CD4-positive, alpha-beta T cell treated with Interleukin-2 at 100 ng/mL for 4 hours (primary cell): ENCODE results near the gene NELFE.
"Not testable (repeated sequence)": the region's sequence is repeated elsewhere in the genome, so short reads cannot be mapped to it uniquely, and the experiment has no call there.

Source experiments
- DNase-seq: peaks from one replicate; pipeline ENCODE4 v3.0.0-alpha.2; 2020; ENCODE audit warnings: low spot score

Gene NELFE

DNA sequence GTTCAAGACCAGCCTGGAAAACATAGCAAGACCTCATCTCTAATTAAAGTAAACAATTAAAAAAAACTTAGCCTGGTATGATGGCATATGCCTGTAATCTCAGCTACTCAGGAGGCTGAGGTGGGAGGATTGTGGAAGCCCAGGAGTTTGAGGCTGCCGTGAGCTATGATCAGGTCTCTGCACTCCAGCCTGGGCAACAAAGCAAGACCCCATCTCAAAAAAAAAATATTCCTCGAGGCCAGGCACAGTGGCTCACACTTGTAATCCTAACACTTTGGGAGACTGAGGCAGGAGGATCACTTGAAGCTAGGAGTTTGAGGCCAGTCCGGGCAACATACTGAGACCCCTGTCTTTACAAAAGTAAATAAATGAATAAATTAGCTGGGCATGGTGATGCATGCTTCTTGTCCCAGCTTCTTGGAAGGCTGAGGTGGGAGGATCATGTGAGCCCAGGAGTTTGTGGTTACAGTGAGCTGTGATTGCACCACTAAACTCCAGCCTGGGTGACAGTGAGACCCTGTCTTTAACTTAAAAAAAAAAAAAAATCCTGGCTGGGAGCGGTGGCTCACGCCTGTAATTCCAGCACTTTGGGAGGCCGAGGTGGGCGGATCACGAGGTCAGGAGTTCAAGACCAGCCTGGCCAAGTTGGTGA, 40.6 kb downstream of the NELFE start:
- DNase-seq: no peak

DNA sequence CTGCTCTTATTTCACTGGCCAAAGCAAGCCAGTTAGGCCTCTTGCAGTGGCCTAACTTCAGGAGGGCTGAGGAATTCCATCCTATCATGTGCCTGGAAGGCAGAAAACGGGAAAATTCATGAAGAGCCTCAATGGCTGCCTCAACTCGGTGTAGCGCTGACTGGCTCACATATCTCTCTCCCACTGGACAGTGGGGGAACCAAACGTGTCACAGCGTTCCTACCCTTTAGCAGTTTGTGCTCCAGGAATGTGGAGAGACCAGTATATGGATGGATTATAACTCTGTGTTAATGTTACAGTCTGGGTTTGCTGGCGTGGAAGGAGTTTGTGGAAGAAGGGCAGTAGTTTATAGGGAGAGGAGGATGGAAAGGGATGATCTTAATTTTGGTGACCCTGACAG, 43.0 kb downstream of the NELFE start:
- DNase-seq: no peak

DNA sequence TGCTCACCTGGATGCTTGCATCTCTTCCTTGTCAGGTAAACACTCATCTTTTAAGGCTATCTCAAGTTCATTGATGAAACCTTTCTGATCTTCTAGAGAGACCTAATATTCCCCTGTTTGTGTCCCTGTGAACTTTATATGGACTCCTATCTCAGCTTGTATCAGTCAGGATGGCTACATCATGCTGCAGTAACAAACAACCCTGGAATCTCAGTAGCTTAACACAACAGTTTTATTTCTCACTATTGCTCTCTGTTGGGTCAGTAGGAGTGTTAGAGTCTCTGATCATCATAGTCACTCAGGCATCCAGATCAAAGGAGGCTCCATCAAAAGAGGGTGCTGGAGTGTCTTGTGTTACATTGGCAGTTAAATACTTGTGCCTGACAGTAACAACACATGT, 43.4 kb downstream of the NELFE start:
- no peak for DNase-seq

DNA sequence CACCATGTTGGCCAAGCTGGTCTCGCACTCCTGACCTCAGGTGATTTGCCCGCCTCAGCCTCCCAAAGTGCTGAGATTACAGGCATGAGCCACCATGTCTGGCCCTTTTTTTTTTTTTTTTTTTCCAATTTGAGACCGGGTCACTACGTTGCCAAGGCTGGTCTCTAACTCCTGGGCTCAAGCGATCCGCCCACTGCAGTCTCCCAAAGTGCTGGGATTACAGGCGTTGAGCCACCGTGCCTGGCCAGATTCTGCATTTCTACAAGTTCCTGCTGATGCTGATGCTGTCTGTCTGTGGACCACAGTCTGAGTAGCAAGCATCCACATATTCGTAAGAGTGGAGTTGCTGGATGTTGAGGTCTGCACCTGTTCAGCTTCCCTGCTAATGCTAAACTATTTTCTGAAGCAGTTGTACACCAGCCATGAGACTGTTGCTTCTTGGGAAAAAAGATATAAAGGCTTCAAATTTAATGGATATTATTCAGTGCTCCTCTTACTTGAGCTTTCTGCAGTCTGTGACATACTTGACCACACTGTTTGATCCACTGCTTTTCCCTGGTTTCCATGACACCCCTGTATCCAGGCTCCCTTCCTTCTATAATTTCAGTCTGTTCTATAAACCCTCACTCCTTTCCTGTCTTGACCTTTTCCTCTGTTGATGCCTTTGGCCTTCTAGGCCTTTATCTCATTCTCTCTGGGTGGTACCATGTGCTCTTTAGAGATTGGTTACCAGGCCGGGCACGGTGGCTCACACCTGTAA, 46.8 kb downstream of the NELFE start:
- DNase-seq: no peak

DNA sequence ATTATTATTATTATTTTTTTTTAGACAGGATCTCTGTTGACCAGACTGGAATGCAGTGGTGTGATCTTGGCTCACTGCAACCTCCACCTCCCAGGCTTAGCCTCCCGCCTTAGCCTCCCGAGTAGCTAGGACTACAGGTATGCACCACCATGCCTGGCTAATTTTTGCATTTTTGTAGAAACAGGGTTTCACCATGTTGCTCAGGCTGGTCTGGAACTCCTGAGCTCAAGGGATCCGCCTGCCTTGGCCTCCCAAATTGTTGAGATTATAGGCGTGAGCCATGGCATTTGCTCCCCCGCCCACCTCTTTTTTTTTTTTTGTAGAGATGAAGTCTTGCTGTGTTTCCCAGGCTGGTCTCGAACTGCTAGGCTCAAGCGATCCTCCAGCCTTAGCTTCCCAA, 49.5 kb downstream of the NELFE start:
- not testable (repeated sequence) for DNase-seq

DNA sequence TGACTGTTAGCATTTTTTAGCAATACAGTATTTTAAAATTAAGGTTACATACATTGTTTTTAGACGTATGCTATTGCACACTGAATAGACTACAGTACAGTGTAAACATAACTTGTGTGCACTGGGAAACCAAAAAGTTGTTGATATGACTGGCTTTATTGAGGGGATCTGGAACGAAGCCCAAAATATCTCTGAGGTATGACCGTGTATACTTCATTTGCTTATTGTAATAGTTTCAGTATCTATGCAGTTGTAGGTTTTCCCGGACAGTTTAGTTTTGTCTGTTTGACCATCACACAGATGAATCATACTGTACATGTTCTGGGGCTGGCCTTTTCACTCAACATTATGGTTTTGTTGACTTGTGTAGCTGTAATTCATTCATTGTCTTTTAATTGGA, 50.0 kb downstream of the NELFE start:
- DNase-seq: no peak

DNA sequence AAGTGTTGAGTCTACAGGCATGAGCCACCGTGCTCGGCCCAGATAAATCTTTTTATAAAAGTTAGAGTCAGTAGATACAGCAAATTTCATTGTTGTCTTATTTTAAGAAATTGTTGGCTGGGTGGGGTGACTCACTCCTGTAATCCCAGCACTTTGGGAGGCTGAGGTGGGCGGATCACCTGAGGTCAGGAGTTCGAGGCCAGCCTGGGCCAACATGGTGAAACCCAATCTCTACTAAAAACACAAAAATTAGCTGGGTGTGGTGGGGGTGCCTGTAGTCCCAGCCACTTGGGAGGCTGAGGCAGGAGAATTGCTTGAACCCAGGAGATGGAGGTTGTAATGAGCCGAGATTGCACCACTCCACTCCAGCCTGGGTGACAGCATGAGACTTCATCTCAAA, 50.5 kb downstream of the NELFE start:
- not testable (repeated sequence) for DNase-seq

DNA sequence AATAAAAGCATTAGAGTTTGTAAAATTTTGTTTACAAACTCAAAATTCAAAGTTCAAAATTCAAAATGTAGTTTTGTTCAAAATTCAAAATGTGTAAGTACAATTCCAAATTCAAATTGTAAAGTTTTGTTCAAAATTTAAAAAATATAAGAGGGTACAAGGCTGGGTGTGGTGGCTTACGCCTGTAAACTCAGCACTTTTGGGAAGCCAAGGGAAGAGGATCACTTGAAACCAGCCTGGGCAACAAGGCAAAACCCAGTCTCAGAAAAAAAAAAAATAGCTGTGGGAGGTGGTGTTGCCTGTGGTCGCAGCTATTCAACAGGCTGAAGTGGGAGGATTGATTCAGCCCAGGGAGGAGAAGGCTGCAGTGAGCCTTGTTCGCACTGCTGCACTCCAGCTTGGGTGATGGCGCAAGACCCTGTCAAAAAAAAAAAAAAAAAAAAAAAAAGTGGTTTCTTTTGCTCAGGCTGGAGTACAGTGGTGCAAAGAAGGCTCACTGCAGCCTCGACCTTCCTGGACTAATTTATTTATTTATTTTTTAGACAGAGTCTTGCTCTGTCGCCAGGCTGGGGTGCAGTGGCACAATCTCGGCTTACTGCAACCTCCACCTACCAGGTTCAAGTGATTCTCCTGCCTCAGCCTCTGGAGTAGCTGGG, 51.5 kb downstream of the NELFE start:
- no peak for DNase-seq

DNA sequence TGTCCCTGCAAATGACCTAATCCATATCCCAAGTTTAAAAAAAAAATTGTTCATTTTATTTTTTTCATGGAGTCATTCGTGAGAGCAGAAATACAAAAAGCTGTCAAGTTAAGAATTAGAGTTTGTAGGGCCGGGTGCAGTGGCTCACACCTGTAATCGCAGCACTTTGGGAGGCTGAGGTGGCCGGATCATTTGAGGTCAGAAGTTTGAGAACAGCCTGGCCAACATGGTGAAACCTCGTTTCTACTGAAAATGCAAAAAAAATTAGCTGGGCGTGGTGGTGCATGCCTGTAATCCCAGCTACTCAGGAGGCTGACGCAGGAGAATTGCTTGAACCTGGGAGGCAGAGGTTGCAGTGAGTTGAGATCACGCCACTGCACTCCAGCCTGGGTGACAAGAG, 52.0 kb downstream of the NELFE start:
- DNase-seq: not testable (repeated sequence)

DNA sequence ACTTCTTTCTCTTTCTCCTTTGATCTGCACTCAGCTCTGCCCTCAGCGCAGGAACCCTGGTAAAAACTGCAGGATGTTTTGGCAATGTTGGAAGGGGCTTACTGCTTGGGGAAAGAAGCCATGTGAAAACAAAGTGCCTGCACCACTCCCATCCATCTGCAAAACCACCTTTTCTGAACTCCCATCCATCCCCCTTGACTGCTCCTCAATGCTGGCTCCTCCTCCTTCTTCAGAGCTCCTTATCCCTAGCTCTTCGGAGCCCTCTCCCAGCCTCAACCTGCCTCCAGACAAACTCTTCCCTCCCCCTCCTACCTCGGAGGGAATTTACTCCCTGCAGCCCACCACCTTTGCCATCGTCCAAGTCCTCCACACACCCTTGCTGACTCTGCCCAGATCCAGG, 52.6 kb downstream of the NELFE start:
- DNase-seq: no peak

DNA sequence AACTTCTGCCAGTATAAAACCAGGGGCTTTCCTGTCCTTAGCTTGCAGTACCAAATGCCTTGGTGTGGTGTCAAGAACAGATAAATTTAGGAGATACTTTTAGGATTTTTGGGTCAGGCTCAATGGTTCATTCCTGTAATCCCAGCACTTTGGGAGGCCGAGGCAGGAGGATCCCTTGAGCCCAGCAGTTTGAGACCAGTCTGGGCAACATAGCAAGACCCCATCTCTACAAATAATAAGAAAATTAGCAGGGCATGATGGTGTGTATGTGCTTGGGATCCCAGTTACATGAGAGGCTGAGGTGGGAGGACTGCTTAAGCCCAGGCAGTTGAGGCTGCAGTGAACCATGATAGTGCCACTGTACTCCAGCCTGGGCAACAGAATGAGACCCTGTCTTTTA, 53.7 kb downstream of the NELFE start:
- no peak for DNase-seq

DNA sequence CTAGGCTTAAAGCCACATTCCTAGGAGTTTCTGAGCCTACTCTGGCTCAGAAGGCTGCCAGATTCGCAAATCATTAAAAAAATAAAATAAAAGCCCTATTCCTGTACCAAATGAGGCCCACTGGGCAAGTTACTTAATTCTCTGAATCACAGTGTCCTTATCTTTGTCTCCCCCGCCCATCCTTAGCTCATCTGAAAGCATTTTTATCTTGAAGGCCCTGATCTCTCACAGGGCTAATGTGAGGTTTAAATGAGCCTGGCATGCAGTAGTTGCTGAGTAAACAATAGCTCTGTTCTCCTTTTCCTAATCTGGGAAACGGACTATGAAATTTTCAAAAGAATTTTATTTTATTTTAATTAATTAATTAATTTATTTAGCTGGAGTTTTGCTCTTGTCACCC, 54.8 kb downstream of the NELFE start:
- no peak for DNase-seq
